GM12878 (cell line): ENCODE measurements around the gene AFF2. TPM values are rescaled to one million over a fixed set of nuclear protein-coding genes. Genes with fewer than 3 reads are reported as not detected.

Source experiments
- ATAC-seq: fragments of 200-7000 bp; cut with Tn5 transposase; 3 replicates; pipeline ENCODE4 v1.9.1; 2020; ENCODE audit warnings: mild to moderate bottlenecking, moderate library complexity
- BruUV-seq: library from RNA; stranded (reverse); fragments of 400-500 nt; replicated peaks from 2 replicates; lab custom pipeline; 2021; lab: Mats Ljungman, UMichigan
- CTCF ChIA-PET: fragments of 300-600 bp; sonication (Branson Sonifier 250); formaldehyde crosslinking; extraction: SDS; loops from one replicate; lab custom pipeline; 2021; ENCODE audit warnings: inconsistent platforms; lab: Yijun Ruan, JAX
- POLR2A ChIA-PET: fragments of 350-600 bp; formaldehyde crosslinking; extraction: SDS; loops from one replicate; lab custom pipeline; 2021; ENCODE audit warnings: inconsistent platforms; lab: Charles Lee
- RAD21 ChIA-PET: fragments of 300-600 bp; sonication (Branson Sonifier 250); formaldehyde crosslinking; loops from one replicate; lab custom pipeline; 2023; ENCODE audit warnings: antibody characterized with exemption; ENCODE audit not compliant: unreplicated experiment; lab: Charles Lee
- SMC1A ChIA-PET: fragments of 300-600 bp; sonication (Branson Sonifier 250); formaldehyde crosslinking; loops from one replicate; lab custom pipeline; 2023; ENCODE audit not compliant: unreplicated experiment, uncharacterized antibody; lab: Charles Lee
- DNase-seq: peaks from one replicate; pipeline ENCODE4 v3.0.0-alpha.2; 2011; ENCODE audit warnings: low read depth, low spot score
- FAIRE-seq: peaks from 3 replicates; lab custom pipeline; 2011; peaks lifted over from hg19 to GRCh38; lab: Jason Lieb, UNC
- H2AFZ ChIP-seq: 2 replicates; pipeline ENCODE4 v1.6.0; 2011; ENCODE audit warnings: low read depth, low read length, control low read depth; ENCODE audit not compliant: control insufficient read depth
- H3K27ac ChIP-seq: 2 replicates; pipeline ENCODE4 v1.5.1; 2011; ENCODE audit warnings: control low read depth; ENCODE audit not compliant: control insufficient read depth, insufficient read depth
- H3K27me3 ChIP-seq, 2 experiments: replicated peaks in 1 of 2; 2 replicates each; pipeline versions ENCODE4 v1.6.0 to v1.6.1; 2011; ENCODE audit warnings: low read length in 1 of 2; ENCODE audit not compliant: control insufficient read depth in 2 of 2, insufficient read depth in 2 of 2
- H3K36me3 ChIP-seq, 2 experiments: 2 replicates each; pipeline ENCODE4 v1.5.1; 2011; ENCODE audit warnings: low read length in 1 of 2; ENCODE audit not compliant: control insufficient read depth in 2 of 2, insufficient read depth in 2 of 2
- H3K4me1 ChIP-seq: 2 replicates; pipeline ENCODE4 v1.6.1; 2011; ENCODE audit warnings: mild to moderate bottlenecking, low read length, moderate library complexity, mixed read lengths; ENCODE audit not compliant: control insufficient read depth, insufficient read depth
- H3K4me2 ChIP-seq: 2 replicates; pipeline ENCODE4 v1.6.0; 2011; ENCODE audit warnings: control low read depth; ENCODE audit not compliant: control insufficient read depth, insufficient read depth
- H3K4me3 ChIP-seq: fragments of 200-600 bp; sonication (generic); 2 replicates; pipeline ENCODE4 v1.5.1; 2016
- H3K79me2 ChIP-seq: 2 replicates; pipeline ENCODE4 v1.6.0; 2011; ENCODE audit warnings: low read length; ENCODE audit not compliant: control insufficient read depth, insufficient read depth
- H3K9ac ChIP-seq: 2 replicates; pipeline ENCODE4 v1.8.0; 2011; ENCODE audit warnings: low read length, control low read depth, mixed read lengths; ENCODE audit not compliant: control insufficient read depth, insufficient read depth
- H3K9me3 ChIP-seq: replicated peaks from 3 replicates; pipeline ENCODE4 v1.5.1; 2011; ENCODE audit warnings: mild to moderate bottlenecking, low read length; ENCODE audit not compliant: control insufficient read depth, insufficient read depth
- H4K20me1 ChIP-seq: 2 replicates; pipeline ENCODE4 v1.6.0; 2011; ENCODE audit not compliant: control insufficient read depth, insufficient read depth
- ASH2L ChIP-seq: fragments of 300-600, 200-600 bp; sonication (generic); IDR thresholded peaks from 2 replicates; pipeline ENCODE4 v1.6.1; 2017; ENCODE audit warnings: low read depth, mild to moderate bottlenecking, borderline replicate concordance
- BHLHE40 ChIP-seq, 2 experiments: fragments of 450-650 bp in 1 of 2; IDR thresholded peaks; 2 replicates each; pipeline ENCODE4 v1.6.1; 2011 to 2017; ENCODE audit warnings: low read depth in 2 of 2, borderline replicate concordance in 1 of 2, improper control_type of control experiment in 1 of 2, low read length in 1 of 2, mild to moderate bottlenecking in 1 of 2
- KLF5 ChIP-seq: fragments of 450-650 bp; IDR thresholded peaks from 2 replicates; pipeline ENCODE4 v1.6.1; 2014; ENCODE audit warnings: mild to moderate bottlenecking; ENCODE audit not compliant: partially characterized antibody
- MYB ChIP-seq: fragments of 150-350 bp; IDR thresholded peaks from 2 replicates; pipeline ENCODE4 v1.6.1; 2014; ENCODE audit warnings: mild to moderate bottlenecking, low read depth, low read length, borderline replicate concordance
- NFIC ChIP-seq: IDR thresholded peaks from 2 replicates; pipeline ENCODE4 v1.6.1; 2012; ENCODE audit warnings: low read depth, mild to moderate bottlenecking, inconsistent platforms, low read length, moderate library complexity
- SMARCA5 ChIP-seq: fragments of 450-650 bp; IDR thresholded peaks from 2 replicates; pipeline ENCODE4 v1.6.1; 2017; ENCODE audit warnings: mild to moderate bottlenecking
- TCF7 ChIP-seq: IDR thresholded peaks from 2 replicates; pipeline ENCODE4 v1.6.1; 2014; ENCODE audit warnings: antibody characterized with exemption, borderline replicate concordance
- ZNF274 ChIP-seq: IDR thresholded peaks from one replicate; pipeline ENCODE4 v1.8.0; 2011; ENCODE audit not compliant: insufficient read length, insufficient read depth
- ZNF622 ChIP-seq: fragments of 450-650 bp; IDR thresholded peaks from 2 replicates; pipeline ENCODE4 v1.6.1; 2017; ENCODE audit warnings: mild to moderate bottlenecking, inconsistent platforms
- ZSCAN29 ChIP-seq: fragments of 450-650 bp; IDR thresholded peaks from 2 replicates; pipeline ENCODE4 v1.6.1; 2017; ENCODE audit warnings: mild to moderate bottlenecking, moderate library complexity
- WGBS: methylation state at CpG from one replicate; pipeline ENCODE4 v1.1.6; 2016; ENCODE audit warnings: low lambda C conversion rate; ENCODE audit not compliant: insufficient replicate concordance, insufficient coverage; ENCODE audit errors: missing lambda C conversion rate; 5-methylcytosine and 5-hydroxymethylcytosine counted together
- in situ Hi-C: fragments of 300-500 bp; cut with MboI; formaldehyde crosslinking; loops from 9 replicates; pipeline ENCODE4 v1.14.3; 2018; ENCODE audit warnings: mixed read lengths
- intact Hi-C: fragments of 100-400 bp; cut with micrococcal nuclease; formaldehyde crosslinking; loops from one replicate; pipeline ENCODE4 v1.14.2; 2022; ENCODE audit not compliant: unreplicated experiment
- polyA plus RNA-seq, 11 experiments: library from polyadenylated mRNA; depleted of rRNA in 4 of 11; unstranded in 6 of 11; stranded (reverse) in 5 of 11; fragments of >200 nt; fragmentation: Nextera tagmentation in 4 of 11; fragmentation: Illumina TruSeq in 1 of 11; extraction: Ambion mirVana in 4 of 11; extraction: Trizol in 1 of 11; gene quantifications; 1 replicate in 1 of 11; 2 replicates in 10 of 11; pipeline versions ENCODE4 v1.2.1 to v1.2.3, GENCODE V29; 2011 to 2016; ENCODE audit warnings: inconsistent platforms in 2 of 11, missing spikeins in 2 of 11, low read depth in 1 of 11
- total RNA-seq, 4 experiments: library from RNA; depleted of rRNA in 3 of 4; stranded (reverse); fragments of >200 nt in 3 of 4; fragmentation: Illumina TruSeq in 1 of 4; extraction: Trizol in 1 of 4; gene quantifications; 2 replicates each; pipeline versions ENCODE4 v1.2.1 to v1.2.3, GENCODE V29; 2013 to 2021
- TF ChIP-seq, protein P1 (sequence below): fragments of 450-650 bp; IDR thresholded peaks from 2 replicates; pipeline ENCODE4 v1.6.1; 2016; ENCODE audit warnings: mild to moderate bottlenecking
- TF ChIP-seq, protein P2 (sequence below): IDR thresholded peaks from 2 replicates; pipeline ENCODE4 v1.6.1; 2012; ENCODE audit warnings: low read length, inconsistent platforms
- TF ChIP-seq, protein P3 (sequence below): fragments of 450-650 bp; formaldehyde crosslinking; IDR thresholded peaks from 2 replicates; pipeline ENCODE4 v1.4.0; 2020; ENCODE audit warnings: mild to moderate bottlenecking, moderate library complexity
- TF ChIP-seq, protein P4 (sequence below): fragments of 450-650 bp; IDR thresholded peaks from 2 replicates; pipeline ENCODE4 v1.6.1; 2017; ENCODE audit warnings: borderline replicate concordance

The AFF2 gene
- total and polyA plus RNA-seq, 10 of the 15 experiments (the other 5 are each of a cell fraction or from before 2014, with no cell fraction given), result under 0.01 to 0.03 TPM; not detected in 8

DNA sequence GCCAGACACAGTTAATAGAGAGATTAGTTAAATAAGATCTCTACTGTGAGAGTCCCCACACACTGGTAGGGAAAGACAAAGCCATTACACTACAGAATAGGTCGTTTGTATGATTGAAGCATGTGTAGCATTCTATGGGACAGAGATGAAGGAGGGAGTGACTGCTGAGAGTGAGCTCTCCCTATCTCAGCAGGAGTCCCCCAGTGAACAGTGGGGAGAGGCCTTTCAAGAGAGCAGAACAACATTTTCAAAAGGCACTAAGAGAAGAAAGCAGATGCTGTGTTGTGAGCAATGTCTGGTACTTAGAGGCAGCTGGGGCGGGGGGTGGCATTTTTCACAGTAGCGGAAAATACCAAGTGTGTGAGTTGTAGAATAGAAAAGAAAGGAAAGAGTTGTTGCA, 413.6 kb downstream of the AFF2 start (continued):
- TF ChIP-seq, protein P1, sequence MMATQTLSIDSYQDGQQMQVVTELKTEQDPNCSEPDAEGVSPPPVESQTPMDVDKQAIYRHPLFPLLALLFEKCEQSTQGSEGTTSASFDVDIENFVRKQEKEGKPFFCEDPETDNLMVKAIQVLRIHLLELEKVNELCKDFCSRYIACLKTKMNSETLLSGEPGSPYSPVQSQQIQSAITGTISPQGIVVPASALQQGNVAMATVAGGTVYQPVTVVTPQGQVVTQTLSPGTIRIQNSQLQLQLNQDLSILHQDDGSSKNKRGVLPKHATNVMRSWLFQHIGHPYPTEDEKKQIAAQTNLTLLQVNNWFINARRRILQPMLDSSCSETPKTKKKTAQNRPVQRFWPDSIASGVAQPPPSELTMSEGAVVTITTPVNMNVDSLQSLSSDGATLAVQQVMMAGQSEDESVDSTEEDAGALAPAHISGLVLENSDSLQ, result no peak
- no peak for TF ChIP-seq ZSCAN29
- TF ChIP-seq MYB, result no peak
- TF ChIP-seq, protein P2, sequence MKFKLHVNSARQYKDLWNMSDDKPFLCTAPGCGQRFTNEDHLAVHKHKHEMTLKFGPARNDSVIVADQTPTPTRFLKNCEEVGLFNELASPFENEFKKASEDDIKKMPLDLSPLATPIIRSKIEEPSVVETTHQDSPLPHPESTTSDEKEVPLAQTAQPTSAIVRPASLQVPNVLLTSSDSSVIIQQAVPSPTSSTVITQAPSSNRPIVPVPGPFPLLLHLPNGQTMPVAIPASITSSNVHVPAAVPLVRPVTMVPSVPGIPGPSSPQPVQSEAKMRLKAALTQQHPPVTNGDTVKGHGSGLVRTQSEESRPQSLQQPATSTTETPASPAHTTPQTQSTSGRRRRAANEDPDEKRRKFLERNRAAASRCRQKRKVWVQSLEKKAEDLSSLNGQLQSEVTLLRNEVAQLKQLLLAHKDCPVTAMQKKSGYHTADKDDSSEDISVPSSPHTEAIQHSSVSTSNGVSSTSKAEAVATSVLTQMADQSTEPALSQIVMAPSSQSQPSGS, result no peak

DNA sequence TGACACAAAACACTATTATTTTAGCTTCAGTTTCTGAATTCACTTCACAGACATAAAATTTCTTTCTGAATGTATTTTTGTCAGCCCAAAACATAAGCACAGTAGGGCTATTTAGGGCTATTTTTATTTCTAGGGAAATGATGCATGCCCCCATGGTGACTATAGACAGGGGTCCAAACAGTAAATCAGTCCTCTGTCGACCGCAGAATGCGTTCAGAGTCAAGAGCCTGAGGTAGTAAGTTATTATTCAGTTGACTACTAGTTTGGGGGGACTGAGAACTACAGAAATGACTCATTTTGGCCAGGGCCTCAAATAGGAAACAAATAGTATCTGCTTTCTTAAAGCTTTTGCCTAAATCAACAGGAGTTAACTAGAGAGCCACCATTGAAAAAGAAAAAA, 414.4 kb downstream of the AFF2 start:
- DNase-seq (peak; percentile 72), ATAC-seq (peak; percentile 91), FAIRE-seq (peak; percentile 13)
- CTCF ChIA-PET, result interaction anchor here (0.8 to 1.7 kb wide), 4 partner anchors 10 to 102 kb away, joined by 3 read pairs; no protein-coding TSS in a partner anchor
- POLR2A ChIA-PET, result interaction anchor here (2.1 to 2.7 kb wide), 2 partner anchors 90 to 105 kb away, joined by 6 to 9 read pairs; no protein-coding TSS in a partner anchor
- in situ Hi-C loops, result no loop called here
- H3K9me3 ChIP-seq, result no peaks in the 10 kb centered on the region; the same call in 2 of the 3 replicates
- intact Hi-C loops, result loop anchor here (2.0 to 10.0 kb wide), 2 partner anchors 210 to 284 kb away; no protein-coding TSS in a partner anchor
- H3K27me3 ChIP-seq, result no peaks in the 10 kb centered on the region; a peak in 1 of 4 replicates
- no peaks in the 10 kb centered on the region for H3K79me2 ChIP-seq
- WGBS, result 43% methylated on average over 3 of the region's 3 CpGs
- RAD21 ChIA-PET, result interaction anchor here (1.0 to 1.8 kb wide), 6 partner anchors 89 to 356 kb away, joined by 3 to 6 read pairs (median 3); no protein-coding TSS in a partner anchor
- no peak overlapping the region for H2AFZ ChIP-seq
- H3K4me2 ChIP-seq, result peak overlapping the region; percentile 7; the same call in 1 of the 2 replicates
- H3K27ac ChIP-seq, result peak overlapping the region; percentile 47; the same call in 1 of the 2 replicates
- no TSS peak for BruUV-seq
- SMC1A ChIA-PET, result interaction anchor here (0.6 to 2.8 kb wide), 22 partner anchors 9 to 372 kb away, joined by 3 to 9 read pairs (median 5); no protein-coding TSS in a partner anchor
- H4K20me1 ChIP-seq, result no peaks in the 10 kb centered on the region
- no peak overlapping the region for H3K4me3 ChIP-seq
- H3K36me3 ChIP-seq, result no peaks in the 10 kb centered on the region
- H3K9ac ChIP-seq, result 0 out of 2 replicates have a peak overlapping the region, but pooled peaks have one; percentile 8
- H3K4me1 ChIP-seq, result peaks cover 6% of the 10 kb centered on the region
- TF ChIP-seq ZNF274 (no peak), KLF5 (no peak), TCF7 (no peak), BHLHE40 (IDR thresholded peaks at IDR 0.05; ENCODE audit: borderline replicate concordance in 1 of 2, low read depth in 2 of 2, low read length in 1 of 2) (no peak), SMARCA5 (no peak), NFIC (peak; percentile 84), ASH2L (no peak), ZNF622 (no peak)
- TF ChIP-seq, protein P3, sequence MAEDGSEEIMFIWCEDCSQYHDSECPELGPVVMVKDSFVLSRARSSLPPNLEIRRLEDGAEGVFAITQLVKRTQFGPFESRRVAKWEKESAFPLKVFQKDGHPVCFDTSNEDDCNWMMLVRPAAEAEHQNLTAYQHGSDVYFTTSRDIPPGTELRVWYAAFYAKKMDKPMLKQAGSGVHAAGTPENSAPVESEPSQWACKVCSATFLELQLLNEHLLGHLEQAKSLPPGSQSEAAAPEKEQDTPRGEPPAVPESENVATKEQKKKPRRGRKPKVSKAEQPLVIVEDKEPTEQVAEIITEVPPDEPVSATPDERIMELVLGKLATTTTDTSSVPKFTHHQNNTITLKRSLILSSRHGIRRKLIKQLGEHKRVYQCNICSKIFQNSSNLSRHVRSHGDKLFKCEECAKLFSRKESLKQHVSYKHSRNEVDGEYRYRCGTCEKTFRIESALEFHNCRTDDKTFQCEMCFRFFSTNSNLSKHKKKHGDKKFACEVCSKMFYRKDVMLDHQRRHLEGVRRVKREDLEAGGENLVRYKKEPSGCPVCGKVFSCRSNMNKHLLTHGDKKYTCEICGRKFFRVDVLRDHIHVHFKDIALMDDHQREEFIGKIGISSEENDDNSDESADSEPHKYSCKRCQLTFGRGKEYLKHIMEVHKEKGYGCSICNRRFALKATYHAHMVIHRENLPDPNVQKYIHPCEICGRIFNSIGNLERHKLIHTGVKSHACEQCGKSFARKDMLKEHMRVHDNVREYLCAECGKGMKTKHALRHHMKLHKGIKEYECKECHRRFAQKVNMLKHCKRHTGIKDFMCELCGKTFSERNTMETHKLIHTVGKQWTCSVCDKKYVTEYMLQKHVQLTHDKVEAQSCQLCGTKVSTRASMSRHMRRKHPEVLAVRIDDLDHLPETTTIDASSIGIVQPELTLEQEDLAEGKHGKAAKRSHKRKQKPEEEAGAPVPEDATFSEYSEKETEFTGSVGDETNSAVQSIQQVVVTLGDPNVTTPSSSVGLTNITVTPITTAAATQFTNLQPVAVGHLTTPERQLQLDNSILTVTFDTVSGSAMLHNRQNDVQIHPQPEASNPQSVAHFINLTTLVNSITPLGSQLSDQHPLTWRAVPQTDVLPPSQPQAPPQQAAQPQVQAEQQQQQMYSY (CRISPR knock-in tag), result no peak
- TF ChIP-seq, protein P4, sequence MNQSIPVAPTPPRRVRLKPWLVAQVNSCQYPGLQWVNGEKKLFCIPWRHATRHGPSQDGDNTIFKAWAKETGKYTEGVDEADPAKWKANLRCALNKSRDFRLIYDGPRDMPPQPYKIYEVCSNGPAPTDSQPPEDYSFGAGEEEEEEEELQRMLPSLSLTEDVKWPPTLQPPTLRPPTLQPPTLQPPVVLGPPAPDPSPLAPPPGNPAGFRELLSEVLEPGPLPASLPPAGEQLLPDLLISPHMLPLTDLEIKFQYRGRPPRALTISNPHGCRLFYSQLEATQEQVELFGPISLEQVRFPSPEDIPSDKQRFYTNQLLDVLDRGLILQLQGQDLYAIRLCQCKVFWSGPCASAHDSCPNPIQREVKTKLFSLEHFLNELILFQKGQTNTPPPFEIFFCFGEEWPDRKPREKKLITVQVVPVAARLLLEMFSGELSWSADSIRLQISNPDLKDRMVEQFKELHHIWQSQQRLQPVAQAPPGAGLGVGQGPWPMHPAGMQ, result no peak
